Esophagus muscularis mucosa (tissue), 3 donors: ENCODE data around the gene KIF26B.

Experiments
- POLR2A ChIP-seq: fragments of 450-650 bp; IDR thresholded peaks from one replicate; pipeline ENCODE4 v1.6.1; 2017; ENCODE audit warnings: antibody characterized with exemption, moderate library complexity, mild to moderate bottlenecking, low read depth
- TF ChIP-seq, protein P1 (sequence below), 3 experiments: fragments of 200-600 bp in 2 of 3; fragments of 450-650 bp in 1 of 3; sonication (generic) in 2 of 3; IDR thresholded peaks; one replicate each; pipeline ENCODE4 v1.5.1; 2017 to 2019; ENCODE audit warnings: antibody characterized with exemption in 3 of 3, mild to moderate bottlenecking in 2 of 3, moderate library complexity in 1 of 3

DNA sequence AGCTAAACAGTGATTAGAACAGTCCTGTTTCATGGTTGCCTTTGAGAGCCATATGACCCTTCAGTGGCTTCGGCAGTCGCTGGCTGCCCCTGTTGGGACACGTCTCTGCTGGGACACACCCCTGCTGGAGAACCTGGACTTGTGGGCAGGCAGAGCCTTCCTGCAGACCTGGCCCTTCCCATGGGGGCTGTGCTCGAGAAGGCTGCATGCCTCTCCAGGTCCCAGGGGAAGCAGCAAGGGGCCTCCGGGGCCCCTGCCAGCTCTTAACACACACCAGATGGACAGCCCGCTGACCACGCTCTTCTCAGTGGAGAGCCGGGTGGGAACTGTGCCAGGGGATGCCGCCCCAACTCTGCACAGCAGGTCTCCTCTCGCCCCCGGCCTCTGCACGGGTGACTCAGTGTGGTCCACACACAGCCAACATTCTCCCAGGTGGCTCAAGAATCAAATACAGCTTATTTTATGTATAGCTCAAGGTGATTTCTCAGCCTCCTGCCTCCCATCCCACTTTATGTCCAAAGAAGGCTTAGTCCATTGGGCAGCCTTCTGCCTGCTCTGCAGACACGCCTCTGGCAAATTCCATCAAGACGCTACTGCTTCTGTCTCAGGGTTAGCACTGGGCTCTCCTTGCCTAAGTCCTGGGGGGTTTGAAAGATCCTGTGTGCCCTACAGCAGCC, 450.8 kb downstream of the KIF26B start:
- TF ChIP-seq, protein P1, sequence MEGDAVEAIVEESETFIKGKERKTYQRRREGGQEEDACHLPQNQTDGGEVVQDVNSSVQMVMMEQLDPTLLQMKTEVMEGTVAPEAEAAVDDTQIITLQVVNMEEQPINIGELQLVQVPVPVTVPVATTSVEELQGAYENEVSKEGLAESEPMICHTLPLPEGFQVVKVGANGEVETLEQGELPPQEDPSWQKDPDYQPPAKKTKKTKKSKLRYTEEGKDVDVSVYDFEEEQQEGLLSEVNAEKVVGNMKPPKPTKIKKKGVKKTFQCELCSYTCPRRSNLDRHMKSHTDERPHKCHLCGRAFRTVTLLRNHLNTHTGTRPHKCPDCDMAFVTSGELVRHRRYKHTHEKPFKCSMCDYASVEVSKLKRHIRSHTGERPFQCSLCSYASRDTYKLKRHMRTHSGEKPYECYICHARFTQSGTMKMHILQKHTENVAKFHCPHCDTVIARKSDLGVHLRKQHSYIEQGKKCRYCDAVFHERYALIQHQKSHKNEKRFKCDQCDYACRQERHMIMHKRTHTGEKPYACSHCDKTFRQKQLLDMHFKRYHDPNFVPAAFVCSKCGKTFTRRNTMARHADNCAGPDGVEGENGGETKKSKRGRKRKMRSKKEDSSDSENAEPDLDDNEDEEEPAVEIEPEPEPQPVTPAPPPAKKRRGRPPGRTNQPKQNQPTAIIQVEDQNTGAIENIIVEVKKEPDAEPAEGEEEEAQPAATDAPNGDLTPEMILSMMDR (IDR thresholded peaks at IDR 0.05), result no peak
- no peak for TF ChIP-seq POLR2A
